ENCODE measurements around the gene STAT6.
"Not testable (repeated sequence)": the region's sequence is repeated elsewhere in the genome, so short reads cannot be mapped to it uniquely, and the experiment has no call there.

STAT6 gene

DNA sequence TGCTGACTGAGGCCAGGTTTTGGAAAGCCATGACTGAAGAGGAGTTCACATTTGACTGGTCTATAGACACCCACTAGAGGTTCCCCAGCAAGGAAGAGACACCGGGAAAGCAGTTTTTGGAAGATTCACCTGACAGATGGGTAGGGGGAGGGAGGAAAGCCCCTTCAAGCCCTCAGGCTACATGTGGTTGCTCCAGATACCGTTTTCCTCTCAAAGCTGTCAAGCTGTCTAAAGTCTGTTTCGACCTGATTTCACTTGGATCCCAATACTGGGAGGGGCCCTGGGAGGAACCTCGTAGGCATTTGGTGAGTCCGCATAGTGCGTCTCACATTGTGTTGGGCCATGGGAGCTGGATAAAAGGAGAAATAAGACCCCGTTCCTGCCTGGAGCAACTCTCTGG lies 15.4 kb upstream of the STAT6 start:
- no peaks in the 10 kb centered on the region for H3K36me3 ChIP-seq (ENCODE audit: control insufficient read depth, insufficient read depth, low read length)
- WGBS, 2 experiments = 70 to 77% methylated on average over 7 of the region's 7 CpGs
- H3K9me3 ChIP-seq (ENCODE audit: control insufficient read depth, low read length) = no peaks in the 10 kb centered on the region
- H3K4me1 ChIP-seq (ENCODE audit: control insufficient read depth, insufficient read depth, low read length) = peaks cover 25% of the 10 kb centered on the region
- no peak overlapping the region for H3K27ac ChIP-seq (ENCODE audit: insufficient read depth, low read depth, low read length, poor library complexity, severe bottlenecking)
- peak overlapping the region; percentile 84 for H3K4me3 ChIP-seq (ENCODE audit: insufficient read depth, low read depth, low read length)
- no peaks in the 10 kb centered on the region for H3K27me3 ChIP-seq (ENCODE audit: control insufficient read depth, insufficient read depth, low read length, poor library complexity, severe bottlenecking)

DNA sequence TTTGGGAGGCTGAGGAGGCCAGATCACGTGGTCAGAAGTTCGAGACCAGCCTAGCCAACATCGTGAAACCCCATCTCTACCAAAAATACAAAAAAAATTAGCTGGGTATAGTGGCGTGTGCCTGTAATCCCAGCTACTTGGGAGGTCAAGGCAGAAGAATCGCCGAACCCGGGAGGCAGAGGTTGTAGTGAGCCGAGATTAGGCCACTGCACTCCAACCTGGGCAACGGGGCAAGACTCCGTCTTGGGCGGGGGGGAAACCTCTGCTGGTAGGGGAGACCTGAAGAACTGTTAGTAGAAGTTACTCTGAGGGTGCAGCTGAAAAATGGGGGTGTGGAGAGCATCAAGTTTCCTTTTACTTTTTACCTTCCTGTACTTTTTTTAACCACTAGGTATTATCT lies 14.9 kb upstream of the STAT6 start:
- no peak overlapping the region for H3K27ac ChIP-seq (ENCODE audit: insufficient read depth, low read depth, low read length, poor library complexity, severe bottlenecking)
- WGBS, 2 experiments = 95 to 96% methylated on average over 11 of the region's 11 CpGs
- H3K36me3 ChIP-seq (ENCODE audit: control insufficient read depth, insufficient read depth, low read length) = no peaks in the 10 kb centered on the region
- H3K27me3 ChIP-seq (ENCODE audit: control insufficient read depth, insufficient read depth, low read length, poor library complexity, severe bottlenecking) = no peaks in the 10 kb centered on the region
- peaks cover 20% of the 10 kb centered on the region for H3K4me1 ChIP-seq (ENCODE audit: control insufficient read depth, insufficient read depth, low read length)
- no peaks in the 10 kb centered on the region for H3K9me3 ChIP-seq (ENCODE audit: control insufficient read depth, low read length)
- H3K4me3 ChIP-seq (ENCODE audit: insufficient read depth, low read depth, low read length) = no peak overlapping the region

DNA sequence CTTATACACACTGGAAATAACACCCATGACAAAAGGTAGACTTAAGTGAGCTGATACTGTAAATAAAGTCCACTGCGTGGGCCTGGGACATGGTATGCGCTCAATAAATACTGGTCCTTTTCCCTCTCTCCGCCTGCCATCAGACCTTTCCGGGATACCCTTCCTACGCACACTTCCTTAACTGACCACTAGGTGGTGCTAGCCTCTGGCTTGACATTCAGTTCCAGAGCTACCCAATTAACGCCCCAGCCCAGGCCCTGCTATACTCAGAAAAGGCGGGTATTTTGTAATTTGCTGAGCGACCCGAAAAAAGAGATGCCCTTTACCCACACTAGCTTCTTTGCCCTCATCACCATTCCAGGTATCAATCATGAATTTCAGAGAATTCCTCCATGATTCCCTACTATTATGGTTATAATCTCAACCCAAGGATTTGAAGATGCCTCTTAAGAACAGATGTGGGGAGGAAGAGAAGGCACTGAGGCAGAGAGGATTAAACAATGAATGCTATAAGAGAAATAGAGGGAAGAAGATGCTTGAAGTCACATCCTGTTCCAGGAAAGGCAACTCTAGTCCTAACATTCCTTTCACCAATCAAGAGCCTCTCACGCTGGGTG lies 13.2 kb upstream of the STAT6 start:
- Histone ChIP-seq H3K27ac (ENCODE audit: insufficient read depth, low read depth, low read length, poor library complexity, severe bottlenecking) (no peak overlapping the region), H3K9me3 (ENCODE audit: control insufficient read depth, low read length) (no peaks in the 10 kb centered on the region), H3K27me3 (ENCODE audit: control insufficient read depth, insufficient read depth, low read length, poor library complexity, severe bottlenecking) (no peaks in the 10 kb centered on the region), H3K36me3 (ENCODE audit: control insufficient read depth, insufficient read depth, low read length) (no peaks in the 10 kb centered on the region), H3K4me3 (ENCODE audit: insufficient read depth, low read depth, low read length) (no peak overlapping the region), H3K4me1 (ENCODE audit: control insufficient read depth, insufficient read depth, low read length) (peaks cover 8% of the 10 kb centered on the region)
- 32 to 35% methylated on average over 10 of the region's 10 CpGs for WGBS, 2 experiments

DNA sequence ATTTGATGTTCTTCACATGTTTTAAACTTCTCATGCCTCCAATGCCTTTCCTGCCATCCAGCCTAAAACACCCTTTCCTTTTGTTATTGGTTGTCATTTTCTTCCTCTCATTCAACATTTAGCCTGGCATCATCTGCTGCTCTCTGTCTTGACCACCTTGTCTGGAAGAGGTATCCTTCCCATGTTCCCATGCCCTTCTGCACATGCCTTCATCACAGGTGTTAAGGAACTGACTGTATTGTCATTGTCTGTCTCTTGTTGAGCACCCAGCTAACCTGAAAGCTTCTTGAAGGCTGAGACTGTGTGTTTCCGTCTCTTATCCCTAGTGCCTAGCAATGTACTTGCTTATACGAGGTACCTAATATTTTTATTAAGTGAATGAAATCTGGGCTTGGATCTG lies 12.7 kb upstream of the STAT6 start:
- no peaks in the 10 kb centered on the region for H3K9me3 ChIP-seq (ENCODE audit: control insufficient read depth, low read length)
- H3K27ac ChIP-seq (ENCODE audit: insufficient read depth, low read depth, low read length, poor library complexity, severe bottlenecking) = no peak overlapping the region
- H3K4me1 ChIP-seq (ENCODE audit: control insufficient read depth, insufficient read depth, low read length) = peaks cover 8% of the 10 kb centered on the region
- H3K4me3 ChIP-seq (ENCODE audit: insufficient read depth, low read depth, low read length) = no peak overlapping the region
- no peaks in the 10 kb centered on the region for H3K27me3 ChIP-seq (ENCODE audit: control insufficient read depth, insufficient read depth, low read length, poor library complexity, severe bottlenecking)
- no peaks in the 10 kb centered on the region for H3K36me3 ChIP-seq (ENCODE audit: control insufficient read depth, insufficient read depth, low read length)
- WGBS, 2 experiments = 65 to 69% methylated on average over 2 of the region's 2 CpGs

DNA sequence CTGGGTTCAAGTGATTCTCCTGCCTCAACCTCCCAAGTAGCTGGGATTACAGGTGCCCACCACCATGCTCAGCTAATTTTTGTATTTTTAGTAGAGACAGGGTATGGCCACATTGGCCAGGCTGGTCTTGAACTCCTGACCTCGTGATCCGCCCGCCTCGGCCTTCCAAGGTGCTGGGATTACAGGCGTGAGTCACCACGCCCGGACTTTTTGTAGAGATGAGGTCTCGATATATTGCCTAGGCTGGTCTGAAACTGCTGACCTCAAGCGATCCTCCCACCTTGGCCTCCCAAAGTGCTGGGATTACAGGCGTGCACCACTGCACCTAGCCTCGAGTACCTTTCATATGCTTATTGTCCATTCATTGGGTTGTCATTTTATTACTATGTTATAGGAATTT lies 9.6 kb upstream of the STAT6 start:
- 92 to 93% methylated on average over 11 of the region's 11 CpGs for WGBS, 2 experiments
- not testable (repeated sequence) for H3K27me3 ChIP-seq (ENCODE audit: control insufficient read depth, insufficient read depth, low read length, poor library complexity, severe bottlenecking); H3K4me1 ChIP-seq (ENCODE audit: control insufficient read depth, insufficient read depth, low read length); H3K9me3 ChIP-seq (ENCODE audit: control insufficient read depth, low read length); H3K27ac ChIP-seq (ENCODE audit: insufficient read depth, low read depth, low read length, poor library complexity, severe bottlenecking); H3K36me3 ChIP-seq (ENCODE audit: control insufficient read depth, insufficient read depth, low read length); H3K4me3 ChIP-seq (ENCODE audit: insufficient read depth, low read depth, low read length)

DNA sequence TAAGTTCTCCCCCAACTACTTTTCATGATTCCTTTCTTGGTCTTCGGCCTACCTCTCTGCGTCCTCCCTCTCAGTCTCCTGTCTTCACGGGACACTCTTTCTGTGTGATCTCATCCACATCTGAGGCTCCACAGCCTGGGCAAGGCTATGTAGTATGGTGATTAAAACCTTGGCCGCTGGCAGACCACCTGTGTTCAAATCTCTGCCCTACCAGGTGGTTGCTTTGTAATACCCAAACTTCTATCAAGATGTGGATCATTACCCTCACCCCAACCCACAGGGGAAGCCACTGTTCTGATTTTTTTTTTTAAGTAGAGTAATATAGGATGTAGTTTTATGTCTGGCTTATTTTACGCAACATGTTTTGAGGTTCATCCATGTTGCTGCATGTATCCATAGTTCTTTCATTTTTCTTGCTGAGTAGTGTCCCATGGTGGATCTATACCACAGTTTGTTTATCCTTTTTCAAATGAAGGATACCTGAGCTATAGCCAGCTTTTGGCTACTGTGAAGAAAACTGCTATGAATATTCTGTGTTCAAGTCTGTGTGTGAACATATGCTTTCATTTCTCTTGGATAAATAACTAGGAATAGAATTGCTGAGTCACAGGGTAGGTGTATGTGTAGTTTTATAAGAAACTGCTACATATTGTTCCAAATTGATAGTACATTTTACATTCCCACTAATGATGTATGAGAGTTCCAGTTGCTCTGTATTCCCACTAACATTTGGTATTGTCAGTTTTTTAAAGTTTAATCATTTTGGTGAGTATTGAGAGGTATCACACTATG lies 8.3 kb upstream of the STAT6 start:
- Histone ChIP-seq H3K9me3 (ENCODE audit: control insufficient read depth, low read length) (no peaks in the 10 kb centered on the region), H3K4me3 (ENCODE audit: insufficient read depth, low read depth, low read length) (no peak overlapping the region), H3K36me3 (ENCODE audit: control insufficient read depth, insufficient read depth, low read length) (no peaks in the 10 kb centered on the region), H3K4me1 (ENCODE audit: control insufficient read depth, insufficient read depth, low read length) (no peaks in the 10 kb centered on the region), H3K27ac (ENCODE audit: insufficient read depth, low read depth, low read length, poor library complexity, severe bottlenecking) (no peak overlapping the region), H3K27me3 (ENCODE audit: control insufficient read depth, insufficient read depth, low read length, poor library complexity, severe bottlenecking) (no peaks in the 10 kb centered on the region)
- 89 to 92% methylated on average over 4 to 5 of the region's 5 CpGs for WGBS, 2 experiments

DNA sequence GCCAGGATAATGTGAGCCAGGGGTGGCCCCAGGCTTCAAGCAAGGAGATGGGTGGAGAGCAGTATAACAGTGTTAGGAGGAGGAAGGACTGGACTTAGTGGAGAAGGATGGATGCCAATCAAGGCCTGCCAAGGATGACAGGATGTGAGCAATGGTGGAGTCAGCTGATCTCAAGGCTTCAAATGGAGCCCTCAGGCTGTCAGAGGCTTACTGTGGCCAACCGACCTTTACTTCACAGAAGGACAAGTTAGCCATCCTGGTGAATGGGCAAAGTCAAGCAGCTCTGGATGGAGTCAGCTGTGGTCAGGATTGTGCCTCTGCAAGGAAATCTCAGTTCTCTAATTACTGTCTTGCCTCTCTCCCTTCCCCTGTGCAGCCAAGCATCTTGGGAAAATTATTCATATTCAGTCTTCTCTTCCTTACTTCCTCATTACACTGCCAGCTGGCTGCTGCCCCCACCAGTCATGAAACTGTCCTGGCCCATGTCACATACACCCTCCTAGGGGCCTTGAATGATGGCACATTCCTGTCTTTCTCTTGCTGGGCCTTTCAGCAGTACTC lies 7.6 kb upstream of the STAT6 start:
- Histone ChIP-seq H3K27me3 (ENCODE audit: control insufficient read depth, insufficient read depth, low read length, poor library complexity, severe bottlenecking) (no peaks in the 10 kb centered on the region), H3K27ac (ENCODE audit: insufficient read depth, low read depth, low read length, poor library complexity, severe bottlenecking) (no peak overlapping the region), H3K36me3 (ENCODE audit: control insufficient read depth, insufficient read depth, low read length) (no peaks in the 10 kb centered on the region), H3K9me3 (ENCODE audit: control insufficient read depth, low read length) (no peaks in the 10 kb centered on the region), H3K4me1 (ENCODE audit: control insufficient read depth, insufficient read depth, low read length) (no peaks in the 10 kb centered on the region), H3K4me3 (ENCODE audit: insufficient read depth, low read depth, low read length) (no peak overlapping the region)
- WGBS, 2 experiments = 91 to 92% methylated on average over 1 of the region's 1 CpG

DNA sequence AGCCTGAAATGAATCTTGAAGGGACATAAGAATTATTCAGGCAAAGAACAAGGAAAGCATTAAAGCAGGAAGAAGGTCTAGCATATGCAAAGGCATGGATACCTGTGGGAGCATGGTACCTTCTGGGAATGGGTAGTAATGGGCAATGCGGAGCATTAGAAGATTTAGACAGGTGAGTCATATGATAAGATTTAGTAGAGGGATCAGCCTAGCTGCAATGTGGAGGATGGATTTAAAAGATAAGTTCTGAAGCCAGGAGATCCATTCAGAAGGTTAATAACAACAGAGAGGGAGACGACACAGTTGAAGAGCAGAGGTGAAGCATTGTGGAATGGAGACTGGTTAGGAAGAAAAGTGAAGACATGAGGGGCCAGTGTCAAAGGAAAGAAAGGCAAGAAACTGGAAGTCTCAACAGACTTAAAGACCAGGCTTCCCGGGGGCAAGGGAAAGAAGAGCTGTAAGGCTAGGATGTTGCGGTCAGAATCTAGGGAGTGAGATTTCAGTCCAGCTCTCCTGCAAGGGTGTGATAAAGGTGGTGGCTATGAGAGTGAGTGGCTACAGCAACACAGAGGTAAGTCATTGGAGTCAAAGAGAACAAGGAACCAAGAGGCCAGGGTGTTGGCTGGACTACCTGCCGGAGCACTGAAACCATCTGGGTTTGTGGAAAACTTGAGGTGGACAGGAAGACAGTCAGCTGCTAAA lies 5.6 kb upstream of the STAT6 start:
- H3K4me3 ChIP-seq (ENCODE audit: insufficient read depth, low read depth, low read length) = no peak overlapping the region

DNA sequence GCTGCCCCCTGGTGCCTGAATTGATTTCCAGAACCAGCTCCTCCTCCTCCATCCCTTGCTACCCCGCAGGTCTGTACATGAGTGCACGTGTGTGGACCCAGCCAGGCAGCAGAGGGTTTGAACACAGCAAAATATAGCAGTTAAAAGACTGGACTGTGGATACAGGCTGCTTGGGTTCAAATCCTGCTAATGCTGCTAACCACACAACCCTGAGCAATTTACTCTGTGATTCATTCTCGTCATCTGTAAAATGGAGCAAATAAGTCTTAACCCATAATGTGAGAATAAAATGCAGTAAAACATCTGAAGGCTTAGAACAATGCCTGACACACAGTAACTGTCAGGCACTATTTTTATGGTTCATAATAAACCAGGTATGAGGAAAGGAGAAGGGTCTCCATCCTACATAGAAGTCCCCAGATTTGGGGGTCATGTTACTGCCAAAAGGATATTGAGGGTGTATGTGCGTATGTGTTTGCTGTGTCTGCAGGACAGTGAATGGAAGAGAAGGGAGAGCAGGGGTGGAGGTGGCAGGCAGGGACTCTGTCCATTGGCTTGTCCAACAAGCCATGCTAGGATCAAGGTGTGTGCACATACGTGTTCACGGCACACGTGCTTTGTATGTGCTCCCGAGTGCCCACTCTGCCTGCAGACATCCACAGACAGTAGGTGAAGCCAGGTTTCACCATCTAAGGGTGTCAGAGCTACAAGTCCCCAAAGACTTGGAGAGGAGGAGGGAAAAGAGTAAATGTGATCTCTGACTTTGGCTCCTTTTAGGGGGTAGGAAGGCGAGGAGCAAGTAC lies 1.5 kb upstream of the STAT6 start:
- Histone ChIP-seq H3K27ac (ENCODE audit: insufficient read depth, low read depth, low read length, poor library complexity, severe bottlenecking) (no peak overlapping the region), H3K4me3 (ENCODE audit: insufficient read depth, low read depth, low read length) (peak overlapping the region; percentile 31), H3K9me3 (ENCODE audit: control insufficient read depth, low read length) (no peaks in the 10 kb centered on the region), H3K27me3 (ENCODE audit: control insufficient read depth, insufficient read depth, low read length, poor library complexity, severe bottlenecking) (no peaks in the 10 kb centered on the region), H3K4me1 (ENCODE audit: control insufficient read depth, insufficient read depth, low read length) (peaks cover 22% of the 10 kb centered on the region), H3K36me3 (ENCODE audit: control insufficient read depth, insufficient read depth, low read length) (no peaks in the 10 kb centered on the region)
- WGBS, 2 experiments = 71 to 72% methylated on average over 8 to 9 of the region's 9 CpGs

More for the DNA sequence above, 5.6 kb upstream of the STAT6 start:
- 91% methylated on average over 5 of the region's 5 CpGs for WGBS, 2 experiments
- no peak overlapping the region for H3K27ac ChIP-seq (ENCODE audit: insufficient read depth, low read depth, low read length, poor library complexity, severe bottlenecking)
- no peaks in the 10 kb centered on the region for H3K4me1 ChIP-seq (ENCODE audit: control insufficient read depth, insufficient read depth, low read length)
- no peaks in the 10 kb centered on the region for H3K9me3 ChIP-seq (ENCODE audit: control insufficient read depth, low read length)
- H3K27me3 ChIP-seq (ENCODE audit: control insufficient read depth, insufficient read depth, low read length, poor library complexity, severe bottlenecking) = no peaks in the 10 kb centered on the region
- no peaks in the 10 kb centered on the region for H3K36me3 ChIP-seq (ENCODE audit: control insufficient read depth, insufficient read depth, low read length)

Measured in ectodermal cell (in vitro differentiated cells).